ENCODE results near the gene LPP.

- no peak for TF ChIP-seq CTCF (IDR thresholded peaks at IDR 0.05; ENCODE audit: low read length)
- no peak for TF ChIP-seq EZH2 (IDR thresholded peaks at IDR 0.05; ENCODE audit: borderline replicate concordance, low read length)
These were observed 566.7 kb downstream of the LPP start for GRCh38 chr3:188720636-188721035.
